CD14-positive monocyte (primary cell): ENCODE data around the gene ACSS1. TPM values are rescaled to one million over a fixed set of nuclear protein-coding genes. Genes with fewer than 3 reads are reported as not detected.

Experiments
- DNase-seq, 3 donors: peaks; one replicate each; pipeline ENCODE4 v3.0.0-alpha.2; 2011 to 2022
- H2AFZ ChIP-seq: 2 replicates; pipeline ENCODE4 v1.6.0; 2012; ENCODE audit warnings: mild to moderate bottlenecking, low read depth, low read length, inconsistent platforms; ENCODE audit not compliant: insufficient read depth, poor library complexity, severe bottlenecking
- H3K27ac ChIP-seq, 2 donors: 1 replicate in 1 of 2; 2 replicates in 1 of 2; pipeline ENCODE4 v1.5.1; 2012 to 2013; ENCODE audit warnings: low read length in 2 of 2, control low read depth in 1 of 2, inconsistent platforms in 1 of 2, low read depth in 1 of 2, mild to moderate bottlenecking in 1 of 2
- H3K27me3 ChIP-seq, 2 donors: one replicate each; pipeline versions ENCODE4 v1.6.0 to v1.6.1; 2011 to 2013; ENCODE audit warnings: low read length in 2 of 2; ENCODE audit not compliant: control insufficient read depth in 2 of 2, insufficient read depth in 2 of 2
- H3K36me3 ChIP-seq, 2 donors: replicated peaks in 1 of 2; 1 replicate in 1 of 2; 2 replicates in 1 of 2; pipeline versions ENCODE4 v1.5.1 to v1.6.1; 2012 to 2013; ENCODE audit warnings: low read length in 2 of 2, control low read depth in 1 of 2, inconsistent platforms in 1 of 2, mild to moderate bottlenecking in 1 of 2; ENCODE audit not compliant: insufficient read depth in 2 of 2, control insufficient read depth in 1 of 2
- H3K4me1 ChIP-seq, 2 donors: 1 replicate in 1 of 2; 2 replicates in 1 of 2; pipeline versions ENCODE4 v1.5.1 to v1.6.1; 2012 to 2013; ENCODE audit warnings: low read length in 2 of 2, control low read depth in 1 of 2, inconsistent platforms in 1 of 2, mild to moderate bottlenecking in 1 of 2, moderate library complexity in 1 of 2; ENCODE audit not compliant: insufficient read depth in 2 of 2, control insufficient read depth in 1 of 2
- H3K4me2 ChIP-seq: replicated peaks from 2 replicates; pipeline ENCODE3; 2012; ENCODE audit warnings: low read length, moderate library complexity, mild to moderate bottlenecking; ENCODE audit not compliant: poor library complexity, severe bottlenecking; ENCODE audit errors: extremely low read depth
- H3K4me3 ChIP-seq, 3 experiments: fragments of 200-600 bp in 1 of 3; sonication (generic) in 1 of 3; replicated peaks in 1 of 3; 1 replicate in 2 of 3; 2 replicates in 1 of 3; pipeline ENCODE4 v1.5.1; 2011 to 2013; ENCODE audit warnings: low read length in 3 of 3, mild to moderate bottlenecking in 3 of 3, control low read depth in 2 of 3, low read depth in 2 of 3, inconsistent platforms in 1 of 3, moderate library complexity in 1 of 3
- H3K79me2 ChIP-seq: 2 replicates; pipeline ENCODE4 v1.6.0; 2012; ENCODE audit warnings: mild to moderate bottlenecking, control low read depth, inconsistent platforms, low read length, moderate library complexity; ENCODE audit not compliant: insufficient read depth
- H3K9ac ChIP-seq: 2 replicates; pipeline ENCODE4 v1.6.0; 2017; ENCODE audit warnings: low read length, mild to moderate bottlenecking; ENCODE audit not compliant: insufficient read depth, poor library complexity, severe bottlenecking
- H3K9me3 ChIP-seq, 2 donors: replicated peaks in 1 of 2; 1 replicate in 1 of 2; 2 replicates in 1 of 2; pipeline versions ENCODE4 v1.5.1 to v1.6.1; 2012 to 2013; ENCODE audit warnings: low read length in 2 of 2, control low read depth in 1 of 2; ENCODE audit not compliant: control insufficient read depth in 1 of 2, insufficient read depth in 1 of 2
- H4K20me1 ChIP-seq: 2 replicates; pipeline ENCODE4 v1.6.0; 2012; ENCODE audit warnings: mild to moderate bottlenecking, low read length, control low read depth, moderate library complexity; ENCODE audit not compliant: insufficient read depth
- H3K27ac Mint-ChIP-seq, 7 donors: one replicate each; pipeline ENCODE4 v1.8.0; 2020; ENCODE audit warnings: mild to moderate bottlenecking in 7 of 7, mixed read lengths in 7 of 7, moderate library complexity in 6 of 7, inconsistent platforms in 2 of 7
- H3K27me3 Mint-ChIP-seq, 3 donors: one replicate each; pipeline ENCODE4 v1.8.0; 2021 to 2022; ENCODE audit warnings: low read depth in 3 of 3, mild to moderate bottlenecking in 3 of 3, mixed read lengths in 3 of 3, moderate library complexity in 3 of 3, inconsistent platforms in 1 of 3
- H3K36me3 Mint-ChIP-seq, 2 donors: one replicate each; pipeline ENCODE4 v1.8.0; 2020; ENCODE audit warnings: mixed read lengths in 2 of 2, inconsistent platforms in 1 of 2, mild to moderate bottlenecking in 1 of 2
- H3K4me1 Mint-ChIP-seq: one replicate; pipeline ENCODE4 v1.8.0; 2020; ENCODE audit warnings: mild to moderate bottlenecking, mixed read lengths
- H3K4me3 Mint-ChIP-seq, 2 donors: one replicate each; pipeline ENCODE4 v1.8.0; 2020; ENCODE audit warnings: mild to moderate bottlenecking in 2 of 2, mixed read lengths in 2 of 2, moderate library complexity in 1 of 2
- H3K9me3 Mint-ChIP-seq, 7 donors: one replicate each; pipeline ENCODE4 v1.8.0; 2020 to 2022; ENCODE audit warnings: mixed read lengths in 7 of 7, mild to moderate bottlenecking in 6 of 7, moderate library complexity in 6 of 7, inconsistent platforms in 2 of 7
- WGBS: methylation state at CpG from one replicate; pipeline ENCODE4 v1.1.5; 2013; ENCODE audit warnings: missing lambda C conversion rate; ENCODE audit not compliant: insufficient coverage; 5-methylcytosine and 5-hydroxymethylcytosine counted together
- intact Hi-C, 2 donors: fragments of 100-400 bp; cut with micrococcal nuclease; formaldehyde crosslinking; loops; one replicate each; pipeline versions ENCODE4 v1.15.0 to v1.15.1; 2023
- polyA plus RNA-seq, 3 donors: library from polyadenylated mRNA; depleted of rRNA in 1 of 3; unstranded in 2 of 3; stranded (reverse) in 1 of 3; fragments of 300-500 nt in 2 of 3; fragments of >200 nt in 1 of 3; fragmentation: Illumina TruSeq in 2 of 3; gene quantifications; 1 replicate in 2 of 3; 2 replicates in 1 of 3; pipeline ENCODE4 v1.2.3, GENCODE V29; 2012 to 2021
- TF ChIP-seq, protein P1 (sequence below): fragments of 200-600 bp; IDR thresholded peaks from one replicate; pipeline ENCODE4 v1.8.0; 2022; ENCODE audit warnings: antibody characterized with exemption, mild to moderate bottlenecking

ACSS1 gene
- polyA plus RNA-seq, 3 donors: 26.6 to 32.0 (median 27.6) TPM

DNA sequence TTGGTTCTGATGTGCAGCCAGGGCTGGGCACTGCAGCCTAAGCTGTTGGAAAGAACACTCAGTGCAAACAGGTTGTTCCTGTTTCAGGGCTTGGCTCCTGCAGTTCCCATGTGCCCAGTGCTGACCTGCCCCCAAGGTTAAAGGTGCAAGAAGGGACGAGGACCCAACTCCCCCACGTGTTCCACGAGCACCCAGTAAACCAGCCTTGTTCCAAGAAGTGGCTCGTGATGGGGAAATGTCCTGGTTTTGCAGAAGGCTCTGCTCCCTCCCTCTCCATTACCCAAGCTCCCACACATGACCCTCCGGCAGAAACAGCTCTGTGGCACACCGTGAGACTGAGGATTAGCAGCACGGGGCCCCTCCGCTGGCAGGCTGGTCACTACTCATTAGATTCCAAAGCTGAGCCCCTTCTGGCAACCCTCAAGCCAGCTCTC lies 9.4 kb downstream of the ACSS1 start:
- no peaks in the 10 kb centered on the region for H3K27me3 Mint-ChIP-seq
- WGBS: 71% methylated on average over 7 of the region's 8 CpGs
- Histone ChIP-seq H3K4me3 (no peak overlapping the region), H3K9ac (no peak overlapping the region), H2AFZ (no peak overlapping the region), H3K27ac (no peak overlapping the region), H3K79me2 (peaks cover 31% of the 10 kb centered on the region), H3K27me3 (no peaks in the 10 kb centered on the region), H3K4me2 (no peak overlapping the region), H3K4me1 (peaks cover 8 to 12% of the 10 kb centered on the region in 2 donors), H4K20me1 (peaks cover 32% of the 10 kb centered on the region), H3K9me3 (no peaks in the 10 kb centered on the region), H3K36me3 (peaks cover 24 to 33% of the 10 kb centered on the region in 2 donors)
- intact Hi-C loops: no loop called here
- no peaks in the 10 kb centered on the region for H3K9me3 Mint-ChIP-seq
- peaks cover 27 to 28% of the 10 kb centered on the region in 2 donors for H3K36me3 Mint-ChIP-seq
- TF ChIP-seq, protein P1, sequence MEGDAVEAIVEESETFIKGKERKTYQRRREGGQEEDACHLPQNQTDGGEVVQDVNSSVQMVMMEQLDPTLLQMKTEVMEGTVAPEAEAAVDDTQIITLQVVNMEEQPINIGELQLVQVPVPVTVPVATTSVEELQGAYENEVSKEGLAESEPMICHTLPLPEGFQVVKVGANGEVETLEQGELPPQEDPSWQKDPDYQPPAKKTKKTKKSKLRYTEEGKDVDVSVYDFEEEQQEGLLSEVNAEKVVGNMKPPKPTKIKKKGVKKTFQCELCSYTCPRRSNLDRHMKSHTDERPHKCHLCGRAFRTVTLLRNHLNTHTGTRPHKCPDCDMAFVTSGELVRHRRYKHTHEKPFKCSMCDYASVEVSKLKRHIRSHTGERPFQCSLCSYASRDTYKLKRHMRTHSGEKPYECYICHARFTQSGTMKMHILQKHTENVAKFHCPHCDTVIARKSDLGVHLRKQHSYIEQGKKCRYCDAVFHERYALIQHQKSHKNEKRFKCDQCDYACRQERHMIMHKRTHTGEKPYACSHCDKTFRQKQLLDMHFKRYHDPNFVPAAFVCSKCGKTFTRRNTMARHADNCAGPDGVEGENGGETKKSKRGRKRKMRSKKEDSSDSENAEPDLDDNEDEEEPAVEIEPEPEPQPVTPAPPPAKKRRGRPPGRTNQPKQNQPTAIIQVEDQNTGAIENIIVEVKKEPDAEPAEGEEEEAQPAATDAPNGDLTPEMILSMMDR: no peak
- no peak overlapping the region for H3K4me3 Mint-ChIP-seq
- peaks cover 17% of the 10 kb centered on the region for H3K4me1 Mint-ChIP-seq
- DNase-seq: no peak
- H3K27ac Mint-ChIP-seq: no peak overlapping the region

DNA sequence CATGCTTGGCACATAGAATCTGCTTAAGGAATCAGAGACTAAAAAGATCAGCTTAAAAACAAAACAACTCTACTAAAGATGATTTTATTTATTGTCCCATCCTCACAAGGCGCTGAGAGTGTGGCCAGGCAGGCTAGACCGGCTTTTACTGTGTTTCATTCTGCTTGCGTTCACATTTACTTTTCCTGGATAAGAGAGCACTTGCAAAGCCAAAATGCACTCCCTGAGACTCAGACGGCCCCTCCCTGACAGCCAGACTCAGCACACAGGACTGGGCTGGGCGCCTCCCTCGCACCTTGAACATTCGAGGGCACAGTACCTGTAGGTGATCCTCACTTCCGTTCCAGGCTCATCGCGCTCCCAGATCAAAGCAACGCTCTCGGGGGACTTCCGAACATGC lies 10.2 kb downstream of the ACSS1 start:
- WGBS: 91% methylated on average over 13 of the region's 13 CpGs
- peaks cover 9 to 13% of the 10 kb centered on the region in 2 donors for H3K4me1 ChIP-seq
- TF ChIP-seq, protein P1: no peak
- H3K9ac ChIP-seq: no peak overlapping the region
- DNase-seq: no peak
- H4K20me1 ChIP-seq: peaks cover 32% of the 10 kb centered on the region
- H2AFZ ChIP-seq: no peak overlapping the region
- Mint-ChIP-seq H3K9me3 (no peaks in the 10 kb centered on the region), H3K36me3 (peaks cover 27 to 28% of the 10 kb centered on the region in 2 donors), H3K4me1 (peaks cover 17% of the 10 kb centered on the region), H3K4me3 (no peak overlapping the region), H3K27me3 (no peaks in the 10 kb centered on the region), H3K27ac (no peak overlapping the region)
- H3K4me3 ChIP-seq: no peak overlapping the region
- intact Hi-C loops: no loop called here
- no peak overlapping the region for H3K27ac ChIP-seq
- H3K9me3 ChIP-seq: no peaks in the 10 kb centered on the region
- H3K36me3 ChIP-seq: peaks cover 24 to 33% of the 10 kb centered on the region in 2 donors
- no peaks in the 10 kb centered on the region for H3K27me3 ChIP-seq
- no peak overlapping the region for H3K4me2 ChIP-seq
- peaks cover 26% of the 10 kb centered on the region for H3K79me2 ChIP-seq
